ENCODE results near the gene EFNA3. TPM values are rescaled to one million over a fixed set of nuclear protein-coding genes. Genes with fewer than 3 reads are reported as not detected.

Gene EFNA3
- total RNA-seq, 4 donors from 2014 or later, result 0.55 to 1.8 (median 1.6) TPM; not detected in 1

DNA sequence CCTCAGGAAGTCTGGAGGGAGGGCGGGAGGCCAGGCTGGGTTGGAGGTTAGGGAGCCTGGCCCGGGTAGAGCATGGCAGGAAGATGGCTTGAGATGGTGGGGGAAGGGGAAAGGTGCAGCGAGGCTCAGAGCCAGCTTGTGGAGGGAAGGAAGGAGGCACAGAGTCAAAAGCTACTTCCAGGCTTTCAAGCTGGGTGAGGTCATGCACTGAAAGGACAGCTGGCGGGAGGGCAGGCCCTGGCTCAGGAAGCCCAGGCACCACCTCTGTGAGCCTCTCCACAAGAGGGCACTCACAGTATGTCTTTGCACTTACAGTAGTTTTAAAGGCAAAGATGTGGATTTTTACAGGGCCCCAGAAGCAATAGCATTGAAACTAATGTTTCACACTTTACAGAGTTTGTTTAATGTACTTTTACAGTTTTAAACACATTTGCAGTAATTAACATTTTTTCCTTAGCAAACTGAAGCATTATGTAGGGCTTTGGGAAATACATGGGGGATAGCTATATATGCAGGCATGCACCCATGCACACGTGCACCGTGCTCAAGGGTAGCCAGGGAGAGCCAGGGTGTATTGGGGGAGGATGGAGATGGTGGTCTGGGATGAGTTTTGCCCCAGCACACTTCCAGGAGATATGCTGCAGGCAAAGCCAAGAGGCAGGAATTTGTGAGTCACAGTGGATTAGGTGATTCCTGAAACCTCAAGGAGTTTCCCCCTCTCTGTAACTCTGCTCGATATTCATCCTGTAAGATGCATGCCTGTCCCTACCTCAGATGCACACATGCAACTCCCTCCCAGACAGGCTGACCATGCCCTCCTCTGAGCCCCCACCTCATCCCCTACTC is 33.6 kb upstream of the EFNA3 start:
- no peaks in the 10 kb centered on the region for H3K36me3 ChIP-seq
- no peaks in the 10 kb centered on the region for H3K9me3 ChIP-seq
- H3K4me3 ChIP-seq, result no peak overlapping the region
- intact Hi-C loops (cut with DNase I; ENCODE audit: low total_unique reads) (loop anchor here (1.0 kb wide), 2 partner anchors 16 to 40 kb away; no protein-coding TSS in a partner anchor), in situ Hi-C loops (cut with MboI; ENCODE audit: low sequenced_read_pairs in 4 of 4) (no loop called here)
- no peaks in the 10 kb centered on the region for H3K27me3 ChIP-seq
- H3K4me1 ChIP-seq, result peaks cover 15 to 20% of the 10 kb centered on the region in 2 donors
- ATAC-seq, result peak; percentile 95 to 98
- peak overlapping the region; percentile 42 to 74 (median 64) for H3K27ac ChIP-seq
- no peak for TF ChIP-seq POLR2A (IDR thresholded peaks at IDR 0.05)
- TF ChIP-seq, protein P1, sequence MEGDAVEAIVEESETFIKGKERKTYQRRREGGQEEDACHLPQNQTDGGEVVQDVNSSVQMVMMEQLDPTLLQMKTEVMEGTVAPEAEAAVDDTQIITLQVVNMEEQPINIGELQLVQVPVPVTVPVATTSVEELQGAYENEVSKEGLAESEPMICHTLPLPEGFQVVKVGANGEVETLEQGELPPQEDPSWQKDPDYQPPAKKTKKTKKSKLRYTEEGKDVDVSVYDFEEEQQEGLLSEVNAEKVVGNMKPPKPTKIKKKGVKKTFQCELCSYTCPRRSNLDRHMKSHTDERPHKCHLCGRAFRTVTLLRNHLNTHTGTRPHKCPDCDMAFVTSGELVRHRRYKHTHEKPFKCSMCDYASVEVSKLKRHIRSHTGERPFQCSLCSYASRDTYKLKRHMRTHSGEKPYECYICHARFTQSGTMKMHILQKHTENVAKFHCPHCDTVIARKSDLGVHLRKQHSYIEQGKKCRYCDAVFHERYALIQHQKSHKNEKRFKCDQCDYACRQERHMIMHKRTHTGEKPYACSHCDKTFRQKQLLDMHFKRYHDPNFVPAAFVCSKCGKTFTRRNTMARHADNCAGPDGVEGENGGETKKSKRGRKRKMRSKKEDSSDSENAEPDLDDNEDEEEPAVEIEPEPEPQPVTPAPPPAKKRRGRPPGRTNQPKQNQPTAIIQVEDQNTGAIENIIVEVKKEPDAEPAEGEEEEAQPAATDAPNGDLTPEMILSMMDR (IDR thresholded peaks at IDR 0.05 in 4 of 5, conservative IDR thresholded peaks at IDR 0.05 in 1 of 5), result peak; percentile 77 to 85 (median 82)
- DNase-seq, result peak; percentile 82 to 89

GRCh38 chr1:155048449-155049334 is 29.9 kb upstream of the EFNA3 start:
- ATAC-seq (no peak), DNase-seq (no peak)
- no peaks in the 10 kb centered on the region for H3K27me3 ChIP-seq
- peaks cover 30 to 39% of the 10 kb centered on the region in 2 donors for H3K4me1 ChIP-seq
- TF ChIP-seq, protein P1 (IDR thresholded peaks at IDR 0.05 in 4 of 5, conservative IDR thresholded peaks at IDR 0.05 in 1 of 5), result no peak
- no peak for TF ChIP-seq POLR2A (IDR thresholded peaks at IDR 0.05)
- no peaks in the 10 kb centered on the region for H3K9me3 ChIP-seq
- in situ Hi-C loops (cut with MboI; ENCODE audit: low sequenced_read_pairs in 4 of 4), result no loop called here
- intact Hi-C loops (cut with DNase I; ENCODE audit: low total_unique reads), result no loop called here
- no peaks in the 10 kb centered on the region for H3K36me3 ChIP-seq
- H3K27ac ChIP-seq, result no peak overlapping the region
- no peak overlapping the region for H3K4me3 ChIP-seq

GRCh38 chr1:155049651-155050559 is 28.7 kb upstream of the EFNA3 start:
- Histone ChIP-seq H3K9me3 (no peaks in the 10 kb centered on the region), H3K36me3 (peaks cover 0 to 9% of the 10 kb centered on the region in 2 donors), H3K27me3 (no peaks in the 10 kb centered on the region), H3K4me1 (peaks cover 25 to 34% of the 10 kb centered on the region in 2 donors), H3K27ac (peak overlapping the region; percentile 90 to 99 (median 94)), H3K4me3 (peak overlapping the region; percentile 82 to 96 (median 90))
- in situ Hi-C loops (cut with MboI; ENCODE audit: low sequenced_read_pairs in 4 of 4), result loop anchor here in 1 of 4 donors (25.0 kb wide), 1 partner anchor 88 kb away; the partner anchor contains the start of genes CKS1B, PBXIP1, PYGO2 and SHC1
- ATAC-seq (no peak), DNase-seq (no peak)
- TF ChIP-seq, protein P1 (IDR thresholded peaks at IDR 0.05 in 4 of 5, conservative IDR thresholded peaks at IDR 0.05 in 1 of 5), result no peak
- TF ChIP-seq POLR2A (IDR thresholded peaks at IDR 0.05), result no peak
- intact Hi-C loops (cut with DNase I; ENCODE audit: low total_unique reads), result loop anchor here (2.0 to 5.0 kb wide), 4 partner anchors 33 to 491 kb away; partner anchors contain the start of genes CKS1B, SHC1 and UBE2Q1

Measured in gastrocnemius medialis (tissue), 4 donors.